Endothelial cell of umbilical vein (primary cell): ENCODE results near the gene GPD2. TPM values are rescaled to one million over a fixed set of nuclear protein-coding genes. Genes with fewer than 3 reads are reported as not detected.

ENCODE experiments used
- BruUV-seq: library from RNA; stranded (reverse); fragments of 400-500 nt; replicated peaks from 2 replicates; lab custom pipeline; 2021; lab: Mats Ljungman, UMichigan
- CTCF ChIA-PET: fragments of 300-600, 350-600 bp; sonication (Branson Sonifier 250); formaldehyde crosslinking; loops from one replicate; lab custom pipeline; 2021; ENCODE audit warnings: antibody characterized with exemption, inconsistent platforms; lab: Charles Lee
- POLR2A ChIA-PET: fragments of 300-600, 350-600 bp; sonication (Branson Sonifier 250); formaldehyde crosslinking; loops from one replicate; lab custom pipeline; 2021; ENCODE audit warnings: antibody characterized with exemption, inconsistent platforms; lab: Charles Lee
- DNase-seq: peaks from one replicate; pipeline ENCODE4 v3.0.0-alpha.2; 2011; ENCODE audit warnings: low read depth, low spot score
- FAIRE-seq: peaks from 2 replicates; lab custom pipeline; 2011; peaks lifted over from hg19 to GRCh38; lab: Jason Lieb, UNC
- H2AFZ ChIP-seq: 2 replicates; pipeline ENCODE4 v1.6.0; 2012; ENCODE audit warnings: low read depth, low read length, control low read depth, inconsistent platforms
- H3K27ac ChIP-seq: 2 replicates; pipeline ENCODE4 v1.5.1; 2011; ENCODE audit warnings: low read depth, mild to moderate bottlenecking, control low read depth, low read length, moderate library complexity; ENCODE audit not compliant: insufficient read depth
- H3K27me3 ChIP-seq, 2 experiments: 2 replicates each; pipeline versions ENCODE4 v1.6.0 to v1.6.1; 2011; ENCODE audit warnings: low read length in 2 of 2, mixed read lengths in 1 of 2; ENCODE audit not compliant: control insufficient read depth in 2 of 2, insufficient read depth in 2 of 2
- H3K36me3 ChIP-seq, 2 experiments: 2 replicates in 1 of 2; 3 replicates in 1 of 2; pipeline ENCODE4 v1.5.1; 2011; ENCODE audit warnings: low read length in 2 of 2, mild to moderate bottlenecking in 1 of 2, moderate library complexity in 1 of 2; ENCODE audit not compliant: control insufficient read depth in 2 of 2, insufficient read depth in 2 of 2; ENCODE audit errors: extremely low read depth in 1 of 2
- H3K4me1 ChIP-seq: 3 replicates; pipeline ENCODE4 v1.5.1; 2011; ENCODE audit warnings: mild to moderate bottlenecking, low read length; ENCODE audit not compliant: control insufficient read depth, insufficient read depth; ENCODE audit errors: extremely low read depth
- H3K4me2 ChIP-seq: 2 replicates; pipeline ENCODE4 v1.6.1; 2011; ENCODE audit warnings: low read length, control low read depth, mixed read lengths; ENCODE audit not compliant: insufficient read depth
- H3K4me3 ChIP-seq, 3 experiments: fragments of 200-600 bp in 1 of 3; sonication (generic), shearing (Covaris generic) in 1 of 3; replicated peaks in 1 of 3; 2 replicates each; pipeline ENCODE4 v1.5.1; 2011 to 2016; ENCODE audit warnings: control low read depth in 3 of 3, low read length in 3 of 3, mild to moderate bottlenecking in 2 of 3, inconsistent platforms in 1 of 3, low read depth in 1 of 3, moderate library complexity in 1 of 3; ENCODE audit not compliant: insufficient read depth in 1 of 3
- H3K79me2 ChIP-seq: 2 replicates; pipeline ENCODE4 v1.6.0; 2012; ENCODE audit warnings: low read length, inconsistent platforms; ENCODE audit not compliant: control insufficient read depth, insufficient read depth
- H3K9ac ChIP-seq: replicated peaks from 2 replicates; pipeline ENCODE3; 2011; ENCODE audit warnings: low read length, control low read depth; ENCODE audit not compliant: insufficient read depth; ENCODE audit errors: extremely low read depth
- H3K9me1 ChIP-seq: replicated peaks from 3 replicates; pipeline ENCODE4 v1.6.0; 2011; ENCODE audit warnings: mild to moderate bottlenecking, low read length; ENCODE audit not compliant: control insufficient read depth, insufficient read depth; ENCODE audit errors: extremely low read depth
- H3K9me3 ChIP-seq: replicated peaks from 2 replicates; pipeline ENCODE4 v1.5.1; 2012; ENCODE audit warnings: low read length, inconsistent platforms; ENCODE audit not compliant: control insufficient read depth, insufficient read depth
- H4K20me1 ChIP-seq: replicated peaks from 2 replicates; pipeline ENCODE3; 2011; ENCODE audit warnings: mild to moderate bottlenecking, low read length; ENCODE audit not compliant: control insufficient read depth, insufficient read depth; ENCODE audit errors: extremely low read depth
- CTCF ChIP-seq, 2 donors: IDR thresholded peaks; 1 replicate in 1 of 2; 2 replicates in 1 of 2; pipeline ENCODE4 v1.5.1; 2011; ENCODE audit warnings: low read length in 2 of 2, mild to moderate bottlenecking in 2 of 2, moderate library complexity in 2 of 2, control low read depth in 1 of 2, inconsistent platforms in 1 of 2, low read depth in 1 of 2; ENCODE audit not compliant: insufficient read depth in 1 of 2; ENCODE audit errors: extremely low read depth in 1 of 2
- EZH2 ChIP-seq: IDR thresholded peaks from 2 replicates; pipeline ENCODE4 v1.6.1; 2012; ENCODE audit warnings: borderline replicate concordance, low read depth, mild to moderate bottlenecking, moderate library complexity, low read length, inconsistent platforms; ENCODE audit not compliant: severe bottlenecking
- FOS ChIP-seq: IDR thresholded peaks from 2 replicates; pipeline ENCODE4 v1.6.1; 2011; ENCODE audit warnings: mild to moderate bottlenecking, low read length, moderate library complexity, borderline replicate concordance; ENCODE audit not compliant: insufficient read depth
- GATA2 ChIP-seq: IDR thresholded peaks from 2 replicates; pipeline ENCODE4 v1.7.0; 2011; ENCODE audit warnings: low read depth, mild to moderate bottlenecking, moderate library complexity, mixed read lengths, low read length; ENCODE audit not compliant: insufficient read length, insufficient read depth
- JUN ChIP-seq: IDR thresholded peaks from 2 replicates; pipeline ENCODE4 v1.6.1; 2011; ENCODE audit warnings: borderline replicate concordance, low read depth; ENCODE audit not compliant: insufficient read length, insufficient read depth
- MYC ChIP-seq: IDR thresholded peaks from one replicate; pipeline ENCODE4 v1.6.1; 2011; ENCODE audit warnings: mild to moderate bottlenecking, low read depth, low read length
- POLR2A ChIP-seq: IDR thresholded peaks from 2 replicates; pipeline ENCODE4 v1.6.1; 2012; ENCODE audit warnings: low read depth, mild to moderate bottlenecking, control low read depth, low read length
- POLR2AphosphoS5 ChIP-seq: IDR thresholded peaks from 2 replicates; pipeline ENCODE4 v1.6.1; 2012; ENCODE audit warnings: low read depth, mild to moderate bottlenecking, control low read depth, low read length, moderate library complexity; ENCODE audit not compliant: insufficient read depth
- dilution Hi-C: fragments of 300-500 bp; cut with MboI; formaldehyde crosslinking; loops from one replicate; pipeline ENCODE4 v1.15.0; 2019; ENCODE audit warnings: low sequenced_read_pairs; ENCODE audit not compliant: extremely low pct_ligation_motif_present
- intact Hi-C: fragments of 100-400 bp; cut with micrococcal nuclease; formaldehyde crosslinking; loops from one replicate; pipeline ENCODE4 v1.10.0; 2022
- polyA plus RNA-seq, 4 experiments: library from polyadenylated mRNA; depleted of rRNA in 3 of 4; stranded (reverse) in 3 of 4; unstranded in 1 of 4; fragments of >200 nt; gene quantifications; 2 replicates each; pipeline versions ENCODE4 v1.2.1 to v1.2.3, GENCODE V29; 2011 to 2012; ENCODE audit warnings: missing spikeins in 1 of 4
- total RNA-seq: library from RNA; stranded (reverse); gene quantifications from 2 replicates; pipeline ENCODE4 v1.2.3, GENCODE V29; 2021
- TF ChIP-seq, protein P1 (sequence below): IDR thresholded peaks from 2 replicates; pipeline ENCODE4 v1.6.1; 2011; ENCODE audit not compliant: insufficient read depth, insufficient read length

GPD2 gene
- total and polyA plus RNA-seq, 2 donors (not counting 3 experiments of a cell fraction or from before 2014, with no cell fraction given): 6.6 to 37.0 TPM

- intact Hi-C loops: no loop called here
- H3K4me3 ChIP-seq: no peak overlapping the region
- no peaks in the 10 kb centered on the region for H3K9me3 ChIP-seq
- FAIRE-seq (no peak), DNase-seq (no peak)
- peaks cover 3% of the 10 kb centered on the region for H3K79me2 ChIP-seq
- H3K4me2 ChIP-seq: no peak overlapping the region
- no peaks in the 10 kb centered on the region for H4K20me1 ChIP-seq
- H3K36me3 ChIP-seq: no peaks in the 10 kb centered on the region
- H3K9ac ChIP-seq: no peak overlapping the region
- H2AFZ ChIP-seq: no peak overlapping the region
- TF ChIP-seq POLR2A (no peak), GATA2 (no peak), CTCF (IDR thresholded peaks at IDR 0.05; ENCODE audit: extremely low read depth in 1 of 2, insufficient read depth in 1 of 2, low read depth in 1 of 2, low read length in 2 of 2) (no peak), FOS (no peak), EZH2 (no peak), JUN (no peak), MYC (no peak), POLR2AphosphoS5 (no peak)
- TF ChIP-seq, protein P1, sequence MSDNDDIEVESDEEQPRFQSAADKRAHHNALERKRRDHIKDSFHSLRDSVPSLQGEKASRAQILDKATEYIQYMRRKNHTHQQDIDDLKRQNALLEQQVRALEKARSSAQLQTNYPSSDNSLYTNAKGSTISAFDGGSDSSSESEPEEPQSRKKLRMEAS: no peak
- BruUV-seq: no TSS peak
- ChIA-PET CTCF (no interaction called here), POLR2A (no interaction called here)
- H3K9me1 ChIP-seq: no peaks in the 10 kb centered on the region
- dilution Hi-C loops: no loop called here
- H3K4me1 ChIP-seq: no peaks in the 10 kb centered on the region
- H3K27ac ChIP-seq: no peak overlapping the region
- no peaks in the 10 kb centered on the region for H3K27me3 ChIP-seq
Measured at GRCh38 chr2:156455361-156455975, 19.3 kb downstream of the GPD2 start.
